Right atrium auricular region (tissue), 2 donors: ENCODE data around the gene MBNL2. TPM values are rescaled to one million over a fixed set of nuclear protein-coding genes. Genes with fewer than 3 reads are reported as not detected.

Source experiments
- DNase-seq: peaks from one replicate; pipeline ENCODE4 v3.0.0-alpha.2; 2019; ENCODE audit warnings: low spot score
- H3K27ac ChIP-seq, 2 donors: fragments of 200-600 bp; sonication (generic); 1 replicate in 1 of 2; 2 replicates in 1 of 2; pipeline ENCODE4 v1.5.1; 2016 to 2019
- H3K27me3 ChIP-seq, 2 donors: fragments of 200-600 bp; sonication (generic); one replicate each; pipeline versions ENCODE4 v1.5.1 to v1.6.0; 2017 to 2019
- H3K36me3 ChIP-seq: fragments of 200-600 bp; sonication (generic); one replicate; pipeline ENCODE4 v1.5.1; 2016
- H3K4me1 ChIP-seq, 2 donors: fragments of 200-600 bp; sonication (generic); one replicate each; pipeline versions ENCODE4 v1.5.1 to v1.6.0; 2017 to 2019
- H3K4me3 ChIP-seq, 2 donors: fragments of 200-600 bp; sonication (generic); 1 replicate in 1 of 2; 2 replicates in 1 of 2; pipeline ENCODE4 v1.5.1; 2017 to 2019; ENCODE audit warnings: mild to moderate bottlenecking in 1 of 2, moderate library complexity in 1 of 2
- H3K9me3 ChIP-seq, 2 donors: fragments of 200-600 bp; sonication (generic); one replicate each; pipeline ENCODE4 v1.5.1; 2019
- CTCF ChIP-seq, 2 donors: fragments of 200-600 bp; sonication (generic); IDR thresholded peaks; one replicate each; pipeline ENCODE4 v1.5.1; 2019; ENCODE audit warnings: antibody characterized with exemption in 2 of 2
- total RNA-seq, 2 donors: library from RNA; depleted of rRNA; stranded (reverse); fragments of >200 nt; gene quantifications; one replicate each; pipeline ENCODE4 v1.1.0, GENCODE V29; 2016

MBNL2 gene
- 10 to 100 TPM; 62.0 to 81.6 TPM for total RNA-seq

GRCh38 chr13:97221989-97222700 lies at the start of gene MBNL2:
MBNL2 (plus strand) TSS chr13:97222333; CDS start chr13:97276236, 53,903 bp downstream.
- TF ChIP-seq CTCF (IDR thresholded peaks at IDR 0.05), result no peak
- Histone ChIP-seq H3K4me3 (peak within 1 kb of the TSS; percentile 60 to 67), H3K9me3 (no peaks in the 10 kb centered on the region), H3K27me3 (no peaks in the 10 kb centered on the region), H3K27ac (peak within 1 kb of the TSS; percentile 91), H3K36me3 (no peaks in the 10 kb centered on the region), H3K4me1 (peaks cover 0 to 32% of the 10 kb centered on the region in 2 donors)
- peak; percentile 96 for DNase-seq

- no peaks in the 10 kb centered on the region for H3K36me3 ChIP-seq
- no peak overlapping the region for H3K27ac ChIP-seq
- no peaks in the 10 kb centered on the region for H3K4me1 ChIP-seq
- H3K4me3 ChIP-seq, result no peak overlapping the region
- H3K9me3 ChIP-seq, result no peaks in the 10 kb centered on the region
- TF ChIP-seq CTCF (IDR thresholded peaks at IDR 0.05), result no peak
- no peak for DNase-seq
- no peaks in the 10 kb centered on the region for H3K27me3 ChIP-seq
Observed at GRCh38 chr13:97174638-97175037, 47.5 kb upstream of the MBNL2 start.

GRCh38 chr13:97175041-97175440 lies 47.1 kb upstream of the MBNL2 start:
- Histone ChIP-seq H3K4me3 (no peak overlapping the region), H3K27me3 (no peaks in the 10 kb centered on the region)
- no peak for DNase-seq

GRCh38 chr13:97179501-97179900 lies 42.6 kb upstream of the MBNL2 start:
- H3K4me3 ChIP-seq, result no peak overlapping the region
- H3K4me1 ChIP-seq, result no peaks in the 10 kb centered on the region
- no peak for DNase-seq
- H3K27me3 ChIP-seq, result no peaks in the 10 kb centered on the region
- no peak overlapping the region for H3K27ac ChIP-seq
- H3K9me3 ChIP-seq, result no peaks in the 10 kb centered on the region
- no peaks in the 10 kb centered on the region for H3K36me3 ChIP-seq
- no peak for TF ChIP-seq CTCF (IDR thresholded peaks at IDR 0.05)

More at GRCh38 chr13:97175041-97175440, 47.1 kb upstream of the MBNL2 start:
- no peak for TF ChIP-seq CTCF (IDR thresholded peaks at IDR 0.05)
- Histone ChIP-seq H3K27ac (no peak overlapping the region), H3K36me3 (no peaks in the 10 kb centered on the region), H3K9me3 (no peaks in the 10 kb centered on the region), H3K4me1 (no peaks in the 10 kb centered on the region)

GRCh38 chr13:97182111-97182890 lies 39.8 kb upstream of the MBNL2 start:
- no peaks in the 10 kb centered on the region for H3K27me3 ChIP-seq
- no peaks in the 10 kb centered on the region for H3K9me3 ChIP-seq
- no peaks in the 10 kb centered on the region for H3K4me1 ChIP-seq
- no peak for DNase-seq
- H3K27ac ChIP-seq, result no peak overlapping the region
- no peaks in the 10 kb centered on the region for H3K36me3 ChIP-seq
- no peak for TF ChIP-seq CTCF (IDR thresholded peaks at IDR 0.05)
- no peak overlapping the region for H3K4me3 ChIP-seq
